HuH-7 (cell line): Measurements from ENCODE around the gene SLC8A1.

ENCODE experiments used
- DNase-seq: peaks from one replicate; pipeline ENCODE4 v3.0.0; 2011; ENCODE audit warnings: low spot score

Gene SLC8A1

DNA sequence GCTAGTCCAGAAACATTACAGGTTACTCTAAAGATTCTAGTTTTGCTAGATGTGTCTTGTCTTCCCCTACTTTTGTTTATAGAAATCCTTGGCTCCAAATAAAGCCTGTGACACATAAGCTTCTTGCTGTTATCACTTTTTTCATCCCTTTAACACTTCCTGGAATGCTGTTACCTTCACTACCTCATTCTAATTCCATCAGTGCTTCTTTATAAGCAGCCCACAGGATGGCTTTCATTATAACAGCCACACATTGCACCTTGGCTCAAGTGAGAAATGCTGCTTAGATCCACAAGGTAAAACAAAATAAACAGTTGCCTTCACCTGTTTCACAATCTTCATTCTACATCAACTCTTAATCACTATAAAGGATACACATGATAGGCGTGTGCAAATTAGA is 221.7 kb downstream of the SLC8A1 start:
- no peak for DNase-seq

DNA sequence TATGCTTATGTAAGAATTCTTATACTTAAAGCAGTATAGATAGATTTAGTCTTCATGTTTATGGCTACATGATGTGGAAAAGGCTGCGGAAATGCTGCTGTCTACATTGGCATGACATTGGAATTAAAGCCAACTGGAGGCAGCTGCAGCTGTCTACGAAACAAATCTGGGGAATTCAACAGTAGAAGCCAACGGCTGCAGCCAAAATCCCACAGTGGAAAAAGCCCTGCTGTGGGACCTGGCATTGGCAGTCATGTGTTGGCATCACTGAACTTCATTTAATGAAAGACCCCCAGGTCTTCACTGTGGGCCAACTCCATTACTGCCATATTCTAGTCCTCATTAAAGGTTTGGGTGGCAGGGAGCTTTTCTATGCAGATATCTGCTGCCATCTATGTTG is 223.6 kb downstream of the SLC8A1 start:
- DNase-seq = no peak

DNA sequence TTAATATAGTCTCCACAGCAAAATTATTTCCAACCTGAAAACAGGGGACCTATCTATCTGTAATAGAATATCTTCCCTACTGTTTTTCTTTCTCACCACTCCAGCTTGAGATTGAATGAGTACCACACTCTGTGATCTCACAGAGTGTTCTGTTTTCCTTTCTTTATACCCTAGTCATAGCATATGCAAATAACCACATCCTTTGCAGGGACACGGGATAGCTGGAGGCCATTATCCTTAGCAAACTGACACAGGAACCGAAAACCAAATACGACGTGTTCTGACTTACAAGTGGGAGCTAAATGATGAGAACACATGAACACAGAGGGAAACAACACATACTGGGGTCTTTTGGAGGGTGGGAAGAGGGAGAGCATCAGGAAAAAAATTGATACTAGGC is 224.7 kb downstream of the SLC8A1 start:
- DNase-seq = no peak

DNA sequence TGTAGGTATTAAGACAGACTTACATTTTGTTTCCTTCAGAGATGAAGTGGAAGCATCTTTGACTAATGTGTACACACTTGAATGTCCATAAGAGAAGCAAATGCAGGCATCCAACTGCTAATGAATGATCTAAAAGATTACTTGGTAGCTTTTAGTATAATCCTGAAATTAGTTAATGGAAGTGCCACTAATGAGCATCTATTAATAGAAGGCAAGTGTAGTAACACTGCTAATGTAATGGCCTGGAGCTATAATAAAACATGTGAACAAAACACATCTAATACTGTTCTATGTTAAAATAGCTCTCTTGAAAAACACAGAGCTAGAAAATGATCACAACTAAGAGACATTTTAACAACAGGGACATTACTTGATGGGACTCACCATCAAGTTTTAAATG is 225.3 kb downstream of the SLC8A1 start:
- DNase-seq = no peak

DNA sequence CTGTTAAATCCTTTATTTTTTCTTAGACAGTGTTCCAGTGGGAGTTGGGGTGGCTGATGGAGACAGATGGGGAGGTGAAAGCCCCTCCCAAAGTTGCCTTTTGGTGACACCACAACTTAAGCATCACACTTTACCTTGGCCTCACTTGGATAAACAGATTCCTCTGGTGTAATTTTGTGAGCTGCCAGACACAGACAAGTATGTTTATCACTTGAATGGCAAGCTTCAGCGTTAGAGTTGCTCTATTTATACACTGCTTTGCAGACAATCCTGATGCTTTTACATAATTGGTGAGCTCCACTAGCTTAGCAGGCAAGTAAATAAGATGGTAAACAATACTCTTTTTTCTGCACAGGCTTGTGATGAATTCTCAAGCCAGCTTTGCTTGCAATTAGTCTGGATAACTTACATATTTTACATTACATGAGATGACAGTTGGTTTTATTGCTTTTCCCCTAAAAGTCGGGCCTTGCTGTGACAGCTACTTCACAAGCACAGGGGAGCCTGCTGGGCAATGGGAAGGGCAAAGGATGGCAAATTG is 226.2 kb downstream of the SLC8A1 start:
- no peak for DNase-seq

DNA sequence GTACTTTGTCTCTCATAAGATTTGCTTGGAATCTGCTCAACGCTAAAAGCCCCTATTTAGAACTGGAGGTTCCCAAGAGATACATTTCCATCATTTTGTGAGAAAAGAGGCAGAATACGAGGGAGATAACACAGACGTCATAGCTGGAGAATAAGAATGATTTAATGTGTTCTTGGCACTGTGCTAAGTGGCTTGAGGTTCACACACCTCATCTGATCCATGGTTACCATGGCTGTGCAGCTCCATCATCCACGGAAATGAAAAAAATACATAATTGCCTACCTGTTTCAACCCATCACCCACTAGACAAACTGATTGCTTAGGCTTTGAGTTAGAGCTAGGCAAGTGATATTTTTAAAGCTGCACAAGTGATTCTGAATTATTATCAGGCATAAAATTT is 227.6 kb downstream of the SLC8A1 start:
- no peak for DNase-seq

DNA sequence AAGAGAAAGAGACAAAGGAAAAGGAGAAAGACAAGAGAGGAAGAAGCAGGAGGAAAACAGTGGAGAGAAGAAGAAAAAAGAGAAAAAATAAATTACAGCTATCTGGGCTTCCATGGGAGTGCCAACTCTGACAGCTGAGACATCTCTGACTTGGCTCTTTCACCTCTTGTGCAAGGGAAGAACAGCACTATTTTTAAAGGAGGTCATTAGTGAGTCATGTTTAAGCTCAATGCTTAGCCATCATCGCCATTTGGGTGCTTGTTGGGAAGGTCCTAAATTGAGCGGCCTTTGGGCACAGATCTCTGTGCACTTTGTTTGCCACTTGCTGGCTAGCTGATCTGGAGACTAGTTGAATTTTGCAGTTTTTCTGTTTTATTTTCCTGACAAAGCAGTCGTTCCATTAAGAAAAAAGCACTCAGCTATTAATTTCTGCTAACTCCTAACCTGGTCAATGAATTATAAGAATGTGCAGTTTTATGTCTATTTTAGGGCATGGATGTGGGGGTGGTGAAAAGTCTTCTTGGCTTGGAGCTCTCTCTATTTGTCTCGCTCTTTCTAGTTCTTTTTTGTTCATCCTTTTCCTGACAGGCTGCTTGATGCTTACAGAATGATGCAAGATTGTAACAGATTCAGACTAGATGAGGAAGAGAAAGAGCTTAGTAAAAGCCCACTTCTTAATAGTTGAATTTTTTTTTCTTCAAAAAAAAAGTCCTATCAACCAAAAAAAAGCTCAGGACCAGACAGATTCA is 231.5 kb downstream of the SLC8A1 start:
- no peak for DNase-seq

DNA sequence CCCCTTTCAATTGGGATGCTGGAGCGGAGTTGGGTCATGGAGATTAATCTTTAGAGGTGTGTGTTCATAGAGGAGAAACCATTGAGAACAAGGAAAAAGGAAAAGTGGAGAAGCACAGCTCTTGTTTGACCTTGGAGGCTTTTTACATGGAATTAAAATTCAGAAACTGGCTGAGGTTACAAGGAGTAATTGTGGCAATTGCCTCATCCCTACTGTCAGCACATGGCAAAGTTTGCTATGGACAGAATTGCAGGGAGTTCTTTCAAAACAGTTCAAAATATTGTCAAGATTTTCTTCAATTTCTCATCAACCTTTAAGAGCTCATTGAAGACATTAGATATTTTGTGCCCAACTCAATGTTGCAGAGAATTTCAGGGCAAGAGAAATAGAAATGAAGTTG is 232.7 kb downstream of the SLC8A1 start:
- no peak for DNase-seq

DNA sequence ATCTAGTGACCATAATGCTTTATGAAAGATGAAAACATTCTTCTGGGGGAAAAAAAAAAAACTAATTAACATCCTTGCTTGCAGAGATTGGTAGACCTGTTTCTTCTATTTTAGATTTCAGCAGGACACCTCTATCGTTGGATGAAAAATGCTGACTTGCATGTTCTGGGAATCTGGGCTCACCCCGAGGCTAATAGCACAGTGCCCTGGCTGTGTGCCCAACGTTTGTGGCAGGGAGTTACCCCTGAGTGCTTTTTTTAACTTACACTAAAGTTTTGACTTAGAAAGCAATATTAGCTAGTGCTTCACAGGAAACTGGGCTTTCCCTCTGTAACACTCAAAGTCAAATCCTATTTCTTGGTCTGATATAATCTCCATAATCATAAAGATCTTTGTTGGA is 233.2 kb downstream of the SLC8A1 start:
- no peak for DNase-seq

DNA sequence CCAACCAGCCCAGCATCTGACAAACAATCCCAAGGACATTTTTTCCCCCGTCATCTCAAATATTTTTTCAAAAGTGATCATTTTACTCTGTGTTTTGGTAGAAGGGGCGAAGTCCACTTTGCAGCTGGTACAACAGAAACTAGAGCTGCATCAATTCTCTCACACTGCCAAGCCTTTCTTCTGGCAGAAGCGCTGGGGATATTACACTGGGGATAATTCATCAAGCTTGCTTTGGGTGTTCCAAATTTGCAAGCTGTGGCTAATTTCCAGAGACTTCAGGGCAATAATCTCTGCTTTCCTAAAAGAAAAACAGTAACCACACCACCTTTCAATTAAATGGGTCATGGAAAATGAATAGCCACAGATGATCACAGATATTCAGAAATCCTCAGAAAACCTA is 238.3 kb downstream of the SLC8A1 start:
- DNase-seq = no peak

DNA sequence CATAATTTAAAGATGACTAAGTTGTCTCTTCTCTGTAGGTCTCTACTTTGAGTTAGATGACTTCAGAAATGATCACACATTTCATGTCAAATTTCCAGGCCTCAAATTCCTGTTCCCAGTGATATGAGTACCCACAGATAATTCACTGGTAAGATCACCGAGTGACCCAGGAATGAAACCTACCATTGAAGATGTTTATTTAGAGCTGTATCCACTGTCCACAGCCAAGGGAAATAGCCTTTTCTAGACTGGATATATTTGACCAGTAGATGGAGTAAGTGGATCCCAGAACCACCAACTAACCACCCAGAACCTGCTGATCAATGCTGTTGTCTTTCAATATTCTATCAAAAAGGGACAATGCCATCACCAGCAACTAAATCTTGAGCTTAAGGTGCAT is 238.8 kb downstream of the SLC8A1 start:
- DNase-seq = no peak

DNA sequence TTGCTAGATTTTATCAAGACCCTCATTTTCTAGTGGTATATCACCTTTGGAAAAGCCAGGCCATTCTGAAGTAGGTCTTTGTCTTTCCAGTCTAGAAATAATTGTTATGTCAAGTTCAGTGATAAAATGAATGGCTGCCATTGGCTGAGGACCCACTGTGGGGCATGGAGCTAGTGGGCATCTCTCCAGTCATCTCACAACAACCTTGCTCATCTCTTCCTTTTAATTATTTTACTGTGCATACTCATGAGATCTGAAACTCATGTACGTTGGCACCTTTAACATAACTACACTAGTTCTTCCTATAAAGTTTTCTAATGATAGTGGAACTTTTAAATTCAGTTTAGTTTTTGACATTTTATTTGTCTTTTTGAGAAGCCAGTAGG is 240.9 kb downstream of the SLC8A1 start:
- DNase-seq = no peak

DNA sequence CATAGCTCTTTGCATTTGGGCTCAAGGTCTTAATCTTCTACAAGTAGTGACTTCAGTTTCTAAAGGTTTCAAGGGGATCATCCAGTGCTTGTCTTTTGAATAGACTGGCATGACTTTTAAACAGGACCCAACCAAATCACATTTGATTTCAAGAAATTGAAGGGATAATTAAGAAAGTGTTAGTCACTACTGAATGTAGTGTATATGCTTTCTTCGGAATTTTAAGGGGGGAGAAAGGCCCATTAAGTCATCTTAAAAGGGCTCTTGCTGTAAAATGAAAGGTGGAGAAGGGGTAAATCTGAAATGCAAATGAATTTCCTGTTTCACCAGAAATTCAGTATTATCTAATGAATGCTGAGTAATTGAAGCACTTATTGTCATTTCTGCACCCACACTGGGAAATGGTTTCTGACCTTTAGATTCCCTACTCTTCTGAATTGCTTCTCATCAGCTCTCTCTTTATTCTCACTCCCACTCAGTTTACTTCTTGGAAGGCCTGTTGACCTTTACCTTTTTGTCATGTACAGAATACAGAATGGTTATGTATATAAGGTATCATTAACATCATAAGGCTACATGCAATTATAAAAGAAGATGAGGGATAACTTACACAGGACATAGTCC is 241.4 kb downstream of the SLC8A1 start:
- no peak for DNase-seq

DNA sequence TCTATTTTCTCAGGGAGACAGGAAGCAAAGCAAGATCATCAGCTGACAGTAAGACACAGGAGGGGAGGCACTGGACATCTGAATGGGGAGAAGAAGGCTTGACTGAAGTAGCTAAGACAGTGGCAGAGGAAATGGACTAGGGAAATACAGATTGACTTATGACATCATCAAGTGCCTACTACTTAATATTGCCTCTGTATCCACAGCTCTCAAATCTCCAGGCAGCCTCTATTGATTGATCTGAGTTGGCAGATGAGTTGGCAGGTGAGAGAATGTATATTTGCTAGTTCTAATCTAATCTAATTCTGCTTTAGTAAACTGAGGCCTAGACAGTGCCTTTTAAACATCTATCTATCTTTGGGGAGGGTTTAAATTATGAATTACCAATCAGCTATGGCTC is 242.1 kb downstream of the SLC8A1 start:
- no peak for DNase-seq

DNA sequence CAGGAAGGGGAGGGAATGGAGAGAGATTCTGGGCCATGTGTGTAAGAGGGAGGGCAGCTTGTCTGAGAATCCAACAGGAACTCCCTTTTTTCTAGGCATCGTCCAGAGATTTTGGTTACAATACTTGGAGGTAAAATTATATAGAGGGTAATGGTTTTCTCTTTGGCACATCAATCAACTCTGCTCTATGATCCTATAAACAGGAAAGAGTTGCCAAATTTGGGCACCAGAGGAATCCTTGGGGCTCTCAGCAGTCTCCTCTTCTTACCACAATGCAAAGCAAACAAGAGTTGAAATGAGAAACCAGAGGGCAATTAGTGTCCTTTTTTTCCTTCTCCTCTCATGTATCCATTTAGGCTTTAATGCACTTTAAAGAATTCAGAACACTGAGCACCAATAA is 243.4 kb downstream of the SLC8A1 start:
- DNase-seq = no peak

DNA sequence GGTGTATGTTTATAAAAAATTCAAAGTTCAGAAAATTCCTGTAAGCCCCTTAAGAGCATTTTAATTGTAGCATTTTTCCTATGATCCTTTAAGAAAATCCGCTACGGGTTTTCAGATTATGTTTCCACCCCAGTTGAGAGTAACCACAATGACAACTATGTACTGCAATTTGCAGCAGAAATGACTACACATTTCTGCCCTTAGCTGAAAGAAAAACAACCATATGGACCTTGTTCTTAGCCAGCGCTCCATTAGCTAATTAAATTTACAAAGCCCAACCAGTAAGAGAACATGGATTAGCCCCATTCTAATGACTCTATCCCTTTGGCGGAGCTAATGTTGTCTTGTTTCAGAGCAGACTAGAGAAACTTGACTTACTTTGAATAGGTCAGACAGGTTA is 247.6 kb downstream of the SLC8A1 start:
- DNase-seq = no peak

DNA sequence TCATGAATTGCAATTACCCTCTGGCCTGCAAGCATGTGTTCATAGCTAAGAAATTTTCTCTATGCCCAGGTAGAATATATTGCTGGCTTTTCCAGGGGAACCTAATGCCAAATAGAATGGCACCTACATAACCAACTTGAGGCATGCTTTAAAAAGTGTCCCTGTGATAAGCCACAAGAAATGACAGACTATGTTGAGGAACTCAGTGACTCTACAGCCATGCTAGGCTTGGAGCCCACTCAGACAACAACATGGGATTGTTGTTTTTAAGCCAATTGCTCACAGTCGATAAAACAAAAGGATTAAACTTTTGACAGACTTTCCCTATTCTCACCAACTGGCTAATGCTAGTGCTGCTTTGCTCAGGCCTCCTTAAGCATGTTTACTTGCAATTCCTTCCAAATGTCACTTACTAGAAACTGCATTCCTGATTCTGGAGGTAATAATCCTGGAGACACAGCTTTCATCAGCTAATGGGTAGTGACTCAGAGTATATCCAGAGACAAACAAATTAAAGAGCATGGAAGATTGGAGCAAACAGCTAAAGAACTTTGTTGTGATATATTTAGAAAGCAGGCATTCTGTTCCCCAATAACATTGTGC is 249.0 kb downstream of the SLC8A1 start:
- no peak for DNase-seq

DNA sequence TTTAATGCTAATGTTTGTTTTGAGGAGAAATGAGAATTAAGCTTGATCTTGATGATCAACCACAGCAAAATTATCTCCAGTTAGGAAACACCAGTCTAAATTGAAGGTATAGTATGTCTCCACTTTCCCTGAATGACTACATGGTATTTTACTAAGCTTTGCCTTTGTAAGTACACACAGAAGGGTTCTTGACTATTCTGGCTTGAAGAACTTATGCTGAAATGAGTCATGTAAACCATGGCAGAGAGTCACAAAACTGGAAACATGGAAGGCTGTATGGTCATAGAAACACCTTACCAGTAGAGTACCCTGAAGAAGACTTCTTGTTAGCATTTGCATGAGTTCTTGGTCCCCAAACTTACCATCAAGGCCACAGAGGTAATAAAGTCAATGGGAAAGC is 250.5 kb downstream of the SLC8A1 start:
- no peak for DNase-seq

DNA sequence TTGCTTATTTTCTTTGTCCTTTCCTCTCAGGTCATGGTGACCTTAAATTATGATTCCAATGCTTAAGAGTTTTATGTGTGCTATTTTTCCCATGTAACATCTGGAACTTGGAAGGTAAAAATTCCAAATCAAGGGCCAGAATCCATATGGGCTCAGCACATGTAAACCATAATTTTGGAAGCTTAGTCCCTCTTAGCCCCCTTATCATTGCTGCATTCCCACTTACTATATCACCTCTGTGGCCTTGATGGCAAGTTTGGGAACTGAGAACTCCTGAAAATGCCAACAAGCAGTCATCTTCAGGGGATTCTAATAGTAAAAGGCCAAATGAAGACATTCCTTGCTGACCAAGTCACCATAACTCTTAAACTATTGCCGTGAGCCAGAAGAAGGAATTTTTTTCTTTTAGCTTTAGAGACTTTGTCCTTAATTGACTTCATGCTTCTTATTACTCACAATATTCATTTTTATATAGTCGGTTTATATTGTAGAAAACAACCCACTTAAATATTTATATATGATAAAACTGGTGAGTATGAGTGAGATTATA is 251.4 kb downstream of the SLC8A1 start:
- no peak for DNase-seq

DNA sequence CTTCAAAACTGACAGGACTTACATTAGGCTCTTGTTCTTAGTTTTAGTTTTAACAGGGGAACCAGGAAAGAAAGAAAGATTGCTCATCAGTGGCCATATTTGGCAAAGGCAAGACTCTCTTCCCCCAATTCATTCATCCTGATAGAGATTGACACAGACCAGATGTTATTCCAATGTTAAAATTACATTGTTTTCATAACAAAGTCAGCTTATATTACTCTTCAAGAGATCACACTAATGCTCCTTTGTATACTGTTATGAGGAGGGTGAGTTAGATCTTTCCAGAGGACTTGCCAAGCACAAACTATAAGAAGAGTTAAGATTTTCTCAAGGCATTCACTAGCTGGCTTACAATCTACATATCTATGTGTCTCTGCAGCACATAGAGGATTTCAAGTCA is 252.1 kb downstream of the SLC8A1 start:
- no peak for DNase-seq

DNA sequence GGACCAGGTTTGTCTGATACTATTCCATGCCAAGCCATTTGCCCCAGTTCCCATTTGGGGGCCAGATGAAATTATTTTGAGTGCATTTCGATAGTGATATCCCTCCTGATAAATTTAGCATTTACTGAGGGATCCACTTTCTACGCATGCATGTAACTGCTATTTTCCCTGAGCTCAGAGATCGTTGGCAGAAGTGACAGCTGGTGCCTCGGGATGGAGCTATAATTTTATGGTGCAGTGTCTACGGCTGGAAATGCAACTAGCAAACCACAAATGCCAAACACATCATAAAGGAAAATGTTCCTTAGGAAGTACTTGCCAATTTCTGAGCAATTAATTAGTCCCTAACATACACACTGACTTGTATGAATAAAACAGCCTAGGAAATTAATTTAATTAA is 254.8 kb downstream of the SLC8A1 start:
- no peak for DNase-seq

DNA sequence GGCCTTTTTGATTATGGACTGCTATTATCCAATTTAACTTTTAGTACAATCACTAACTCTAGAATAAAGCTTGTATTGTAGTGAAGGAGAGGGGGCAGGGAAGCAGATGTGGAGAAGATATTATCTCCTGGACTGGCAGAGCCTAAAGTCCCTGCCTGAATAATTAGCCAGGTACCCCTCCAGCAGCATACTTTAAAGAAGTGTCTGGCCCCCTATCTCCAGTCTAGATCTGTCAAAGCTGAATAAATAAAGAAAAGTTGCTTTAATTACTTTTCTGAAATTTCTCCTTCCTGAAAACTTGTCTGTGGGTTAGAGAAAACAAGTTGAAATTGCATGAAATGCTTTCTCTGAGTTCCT is 258.2 kb downstream of the SLC8A1 start:
- DNase-seq = no peak
